SKM-1 (cell line): ENCODE data around the gene OR7G2.

Experiments
- DNase-seq: peaks from one replicate; lab custom pipeline; 2025; ENCODE audit not compliant: unreplicated experiment; lab: John Stamatoyannopoulos, UW

Gene OR7G2

DNA sequence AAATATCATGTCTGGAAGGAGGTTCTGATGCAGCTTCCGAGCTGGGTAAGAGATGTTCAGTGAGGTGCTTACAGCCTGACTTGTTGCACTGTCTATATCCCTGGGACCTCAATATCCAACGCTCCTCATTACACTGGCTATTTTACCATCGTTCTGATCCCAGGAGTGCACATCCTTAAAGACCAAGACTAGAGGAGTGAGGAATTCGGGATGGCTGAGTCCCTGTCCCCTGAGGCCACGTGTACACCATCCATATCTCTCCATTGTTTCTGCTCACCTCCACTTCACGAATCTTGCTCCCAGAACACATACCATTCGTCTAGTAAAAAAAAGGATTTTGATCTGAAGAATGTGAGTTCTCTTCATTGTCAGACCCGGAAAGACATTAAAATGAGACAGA lies at the start of gene OR7G2:
Gene OR7G2 (minus strand): TSS at position 101 of the 400 bp plus-strand sequence. CDS start 4,232 bp downstream, outside the sequence.
- DNase-seq: no peak

DNA sequence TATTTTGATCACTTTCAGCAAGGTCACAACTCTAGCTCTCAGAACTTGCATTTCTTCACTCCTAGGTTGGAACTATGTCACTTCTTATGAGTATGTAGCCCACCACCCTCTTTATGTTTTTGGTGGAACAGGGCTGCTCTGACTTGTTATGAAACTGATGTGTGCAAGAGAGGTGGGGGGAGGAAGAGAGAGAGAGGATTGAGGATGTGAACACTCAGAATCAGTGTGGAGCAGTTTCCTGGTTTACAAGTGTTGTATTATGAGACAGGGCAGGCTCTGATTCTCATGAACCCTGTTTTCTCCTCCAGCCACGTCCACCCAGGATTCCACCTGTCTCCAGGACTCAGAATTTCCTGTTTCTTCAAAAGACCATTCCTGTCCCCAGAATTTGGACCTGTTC lies 49.0 kb upstream of the OR7G2 start:
- DNase-seq: no peak

DNA sequence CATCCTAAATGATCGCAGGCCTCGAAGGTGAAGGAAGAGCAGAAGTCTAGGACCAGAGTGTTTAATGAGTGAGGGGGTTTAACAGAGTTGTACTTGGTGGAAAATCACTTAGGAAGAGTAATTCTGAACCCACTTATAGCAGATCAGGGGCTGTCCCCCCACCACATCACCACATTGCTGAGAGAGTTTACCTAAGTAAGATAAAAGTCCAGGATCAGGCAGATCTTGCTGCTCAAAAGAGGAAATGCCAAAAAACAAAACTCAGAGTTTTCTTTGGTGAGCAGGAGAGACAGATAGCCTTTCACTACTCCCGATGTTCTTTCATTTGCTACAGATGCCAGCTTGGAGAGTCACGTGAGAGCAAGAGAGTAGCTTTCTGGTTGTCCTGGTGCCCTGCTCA lies 48.3 kb upstream of the OR7G2 start:
- no peak for DNase-seq

DNA sequence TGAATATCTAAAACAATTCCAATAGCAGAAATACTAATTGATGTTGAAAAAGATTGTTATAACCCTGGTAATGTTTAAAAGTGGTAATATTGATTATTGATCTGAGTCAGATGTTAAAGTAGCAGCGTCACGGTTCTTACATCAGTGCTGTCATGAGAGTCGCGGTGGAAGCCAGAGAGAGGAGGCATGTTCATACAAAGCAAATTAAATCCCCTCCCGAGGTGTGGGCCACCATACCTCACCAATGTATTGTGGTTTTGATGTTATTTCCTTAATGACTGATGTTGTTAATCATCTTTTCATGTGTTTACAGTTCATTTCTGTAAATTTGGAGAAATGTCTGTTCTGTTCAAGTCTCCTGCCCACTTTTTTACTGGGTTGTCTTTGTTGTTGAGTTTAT lies 44.1 kb upstream of the OR7G2 start:
- no peak for DNase-seq

DNA sequence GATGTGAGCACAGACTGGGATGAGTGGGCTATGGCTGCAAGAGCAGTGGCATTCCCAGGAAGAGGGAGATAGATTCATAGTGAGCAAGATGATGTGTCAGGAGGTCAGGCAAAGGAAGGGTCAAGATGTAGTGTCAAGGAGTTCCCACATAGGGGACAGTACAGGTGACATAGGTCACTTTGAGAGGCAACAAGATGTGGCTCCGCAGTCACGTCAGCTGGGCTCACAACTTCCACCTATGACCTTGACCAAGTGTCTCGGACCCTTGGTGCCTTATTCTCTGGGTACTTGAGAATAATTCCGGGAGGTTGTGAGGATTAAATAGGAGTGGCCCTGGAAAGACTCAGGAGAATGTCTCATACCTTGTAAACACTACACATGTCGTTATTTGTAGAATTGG lies 43.4 kb upstream of the OR7G2 start:
- DNase-seq: no peak

DNA sequence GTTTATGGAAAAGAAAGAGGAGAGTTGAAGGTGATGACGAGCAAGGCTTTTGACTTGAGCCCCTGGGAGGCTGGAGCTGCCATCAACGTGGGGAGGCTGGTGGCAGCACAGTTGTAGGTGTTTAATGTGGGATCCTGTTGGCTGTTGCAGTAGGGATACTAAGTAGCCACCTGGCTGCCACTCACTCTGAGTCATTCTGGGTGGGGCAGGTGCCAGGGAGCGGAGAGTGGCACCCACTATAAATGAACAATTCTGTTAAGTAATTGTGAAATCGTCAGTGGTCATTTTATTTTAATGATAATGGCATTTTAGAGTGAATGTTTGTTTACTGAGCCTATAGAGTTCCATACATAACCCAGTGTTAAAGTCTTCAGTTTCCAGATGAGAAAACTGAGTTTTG lies 42.7 kb upstream of the OR7G2 start:
- no peak for DNase-seq

DNA sequence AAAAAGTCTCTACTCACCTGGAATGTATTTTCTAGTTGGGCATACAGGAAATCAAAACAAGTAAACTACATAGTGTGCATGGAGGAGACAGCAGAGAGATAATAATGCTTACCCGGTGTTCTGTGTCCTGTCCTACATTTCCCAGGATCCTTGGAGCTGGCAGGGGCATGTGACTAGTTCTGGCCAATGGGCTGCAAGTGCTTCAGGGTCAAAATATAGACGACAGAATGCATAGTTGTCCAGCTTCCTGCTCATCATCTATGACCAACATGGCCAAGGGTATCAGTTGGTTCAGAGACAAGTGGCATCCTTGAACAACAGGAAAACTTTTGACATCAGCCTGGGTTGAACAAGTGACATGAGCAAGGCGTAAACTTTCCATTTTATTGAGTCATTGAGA lies 41.4 kb upstream of the OR7G2 start:
- no peak for DNase-seq

DNA sequence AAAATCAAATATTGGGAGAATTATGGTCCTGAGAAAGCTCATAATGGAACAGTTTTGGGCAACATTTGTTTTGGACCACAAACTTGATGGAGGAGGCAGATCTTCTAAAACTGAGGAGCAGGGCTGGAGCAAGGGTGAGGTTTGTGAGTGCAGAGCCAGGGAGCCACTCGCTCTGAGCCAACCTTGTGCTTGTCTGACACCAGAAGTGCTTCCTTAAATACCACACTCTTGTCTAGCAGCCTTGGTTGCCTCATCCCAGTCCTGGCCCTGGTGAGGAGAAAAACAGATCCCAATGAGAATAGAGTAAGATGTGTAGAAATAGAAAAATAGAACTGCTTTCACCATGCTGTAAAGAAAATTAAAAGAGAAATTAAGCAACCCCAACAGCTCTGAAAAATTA lies 39.6 kb upstream of the OR7G2 start:
- no peak for DNase-seq

DNA sequence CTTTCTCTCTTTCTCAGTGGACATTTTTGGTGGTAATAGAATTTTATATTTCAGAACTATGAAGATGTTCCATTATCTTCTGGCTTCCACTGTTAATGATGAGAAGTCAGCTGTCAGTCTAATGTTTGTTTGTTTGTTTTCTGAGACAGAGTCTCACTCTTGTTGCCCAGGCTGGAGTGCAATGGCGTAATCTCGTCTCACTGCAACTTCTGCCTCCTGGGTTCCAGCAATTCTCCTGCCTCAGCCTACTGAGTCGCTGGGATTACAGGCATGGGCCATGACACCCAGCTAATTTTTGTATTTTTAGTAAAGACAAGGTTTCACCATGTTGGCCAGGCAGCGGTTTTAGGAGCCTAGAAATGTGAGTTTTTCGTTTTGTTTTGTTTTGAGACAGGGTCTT lies 37.6 kb upstream of the OR7G2 start:
- no peak for DNase-seq

DNA sequence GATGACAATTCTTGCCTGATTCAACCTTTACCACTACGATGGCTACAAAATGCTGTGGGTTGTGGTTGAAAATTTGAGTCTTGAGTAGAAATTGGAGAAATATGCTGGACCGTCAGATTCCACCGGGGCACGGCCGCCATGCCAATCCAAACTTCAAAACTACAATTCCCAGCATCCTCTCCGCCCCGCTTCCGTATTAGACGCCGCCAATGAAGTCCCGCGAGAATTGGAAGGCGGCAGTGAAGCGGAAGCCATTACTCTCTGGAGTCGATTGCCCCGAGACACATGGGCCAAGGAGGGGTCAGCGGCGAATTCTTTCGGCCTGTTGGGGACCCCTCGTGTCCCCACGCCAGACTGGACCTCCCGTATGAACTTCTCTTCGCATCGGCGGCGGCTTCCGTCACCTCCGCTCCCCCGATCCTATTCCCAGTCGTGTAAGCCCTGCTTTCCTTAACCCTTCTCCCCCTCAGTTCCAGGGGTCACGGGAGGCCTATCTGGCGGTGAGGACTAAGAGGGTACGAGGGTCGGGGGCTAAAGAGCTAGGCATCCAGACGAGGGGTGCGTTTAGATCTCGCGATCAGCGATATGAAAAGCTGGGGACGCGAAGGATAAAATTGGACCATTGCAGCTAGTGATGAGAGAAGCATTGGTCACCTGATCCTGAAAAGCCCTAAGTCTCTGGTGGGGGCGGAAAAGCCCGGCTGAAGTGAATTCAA lies 33.0 kb upstream of the OR7G2 start, which contains the start of gene ZNF317:
Gene ZNF317 (plus strand): TSS at position 239 of the 716 bp plus-strand sequence. CDS start 15,620 bp downstream, outside the sequence.
- peak; percentile 82 for DNase-seq

DNA sequence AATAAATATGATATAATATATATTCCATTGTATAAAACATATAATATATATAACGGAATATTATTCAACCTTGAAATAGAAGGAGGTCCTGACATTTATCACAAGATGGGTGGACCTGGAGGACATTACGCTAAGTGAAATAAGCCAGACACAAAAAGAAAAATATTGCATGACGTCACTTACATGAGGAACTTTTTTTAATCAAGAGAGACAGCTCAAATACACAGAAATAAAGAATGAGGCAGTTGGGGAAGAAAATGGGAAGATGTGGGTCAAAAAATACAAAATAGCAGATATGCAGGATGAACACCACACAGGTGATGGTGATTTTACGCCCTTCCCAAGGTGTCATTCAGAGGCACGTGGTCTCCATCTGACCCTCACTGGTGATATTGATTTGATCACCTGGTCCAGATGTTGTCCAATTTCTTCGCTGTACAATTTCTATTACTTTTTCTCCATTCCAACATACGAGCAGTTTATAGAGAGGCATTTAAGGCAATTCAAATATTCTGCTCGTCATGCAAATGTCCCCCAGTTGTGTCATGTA lies 32.4 kb upstream of the OR7G2 start:
- no peak for DNase-seq

DNA sequence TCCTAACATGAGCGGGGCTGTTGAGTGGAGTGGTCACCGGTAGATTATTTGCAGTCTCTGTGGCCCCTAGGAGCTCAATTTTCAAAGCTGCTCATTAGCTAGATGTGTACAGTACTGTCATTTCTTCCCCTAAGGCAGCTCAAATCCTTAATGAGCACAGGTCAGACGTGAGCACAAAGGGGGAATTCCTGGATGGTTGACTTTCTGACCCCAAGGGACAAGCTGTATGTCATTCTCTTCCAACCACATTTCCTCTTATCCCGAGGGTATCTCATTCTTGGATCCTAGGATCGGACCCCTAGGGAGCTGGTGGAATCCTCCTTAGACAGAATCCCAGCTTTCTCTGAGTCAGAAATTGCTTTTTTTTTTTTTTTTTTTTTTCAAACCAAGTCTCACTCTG lies 25.1 kb upstream of the OR7G2 start:
- DNase-seq: no peak

DNA sequence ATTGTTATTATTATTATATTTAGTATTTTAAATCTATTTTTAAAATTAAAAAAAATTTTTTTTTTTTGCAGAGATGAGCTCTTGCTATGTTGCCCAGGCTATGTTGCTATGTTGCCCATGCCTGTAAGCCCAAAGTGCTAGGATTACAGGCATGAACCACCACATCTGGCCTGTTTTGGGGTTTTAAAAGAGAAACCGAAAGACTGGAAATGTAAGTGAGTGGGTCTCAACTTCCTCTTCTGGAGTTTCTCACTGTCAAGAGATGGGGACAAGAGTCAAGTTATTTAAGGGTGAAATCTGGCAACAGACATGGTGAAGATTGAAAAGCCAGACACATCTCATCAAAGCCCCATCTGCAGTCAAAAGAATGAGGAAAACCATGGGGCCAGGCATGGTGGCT lies 23.7 kb upstream of the OR7G2 start:
- DNase-seq: no peak

DNA sequence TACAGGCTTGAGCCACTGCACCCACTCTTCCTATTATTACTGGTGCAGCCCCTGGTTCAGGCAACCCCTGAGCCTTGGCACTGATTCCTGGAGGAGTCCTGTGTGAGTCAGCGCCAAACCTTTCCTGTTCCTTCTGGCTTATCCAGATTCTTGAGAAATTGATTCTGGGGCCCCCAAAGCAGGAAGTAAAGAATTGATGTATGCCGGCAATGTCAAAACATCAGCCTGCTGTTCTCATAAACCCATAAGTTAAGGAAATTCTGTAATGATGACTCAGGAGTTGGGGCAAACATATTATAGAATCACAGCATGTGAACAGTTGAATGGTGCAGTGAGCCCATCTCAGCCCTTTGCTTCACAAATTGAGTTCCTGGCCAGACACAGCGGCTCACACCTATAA lies 20.9 kb upstream of the OR7G2 start:
- no peak for DNase-seq

DNA sequence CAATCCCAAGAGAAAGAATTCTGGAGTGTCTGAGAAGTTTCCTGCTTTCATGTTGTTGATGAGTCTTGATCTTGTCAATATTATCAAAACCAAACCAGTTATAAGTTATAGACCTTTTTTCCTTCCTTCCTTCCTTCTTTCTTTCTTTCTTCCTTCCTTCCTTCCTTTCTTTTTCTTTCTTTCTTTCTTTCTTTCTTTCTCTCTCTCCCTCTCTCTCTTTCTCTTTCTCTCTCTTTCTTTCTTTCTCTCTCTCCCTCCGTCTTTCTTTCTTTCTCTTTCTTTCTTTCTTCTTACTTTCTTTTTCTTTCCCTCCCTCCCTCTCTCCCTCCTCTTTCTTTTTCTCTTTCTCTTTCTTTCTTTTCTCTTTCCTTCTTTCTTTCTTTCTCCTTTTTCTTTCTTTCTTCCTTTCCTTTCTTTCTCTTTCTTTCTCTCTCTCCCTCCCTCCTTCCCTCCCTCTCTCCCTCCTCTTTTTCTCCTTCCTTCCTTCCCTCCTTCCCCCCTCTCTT lies 19.7 kb upstream of the OR7G2 start, which contains the start of gene OR7G3:
Gene OR7G3 (minus strand): TSS at position 51 of the 506 bp plus-strand sequence. CDS start 0 bp downstream, at position 51.
- no peak for DNase-seq

DNA sequence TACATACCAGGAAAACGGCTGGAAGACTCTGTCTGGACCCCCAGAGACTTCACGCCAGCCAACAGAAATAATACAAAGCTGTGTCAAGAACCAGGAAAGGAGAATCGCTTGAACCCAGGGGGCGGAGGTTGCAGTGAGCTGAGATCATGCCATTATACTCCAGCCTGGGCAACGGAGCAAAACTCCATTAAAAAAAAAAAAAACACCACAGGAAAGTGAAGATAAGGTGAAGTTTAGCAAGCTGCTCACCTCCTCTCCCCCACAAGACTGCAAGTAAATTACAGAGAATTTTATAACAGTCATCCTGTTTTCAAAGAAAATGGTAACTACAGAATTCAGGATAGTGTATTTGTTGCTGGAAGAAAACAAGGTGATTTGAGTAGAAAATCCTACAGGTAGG lies 9.3 kb upstream of the OR7G2 start:
- DNase-seq: no peak

DNA sequence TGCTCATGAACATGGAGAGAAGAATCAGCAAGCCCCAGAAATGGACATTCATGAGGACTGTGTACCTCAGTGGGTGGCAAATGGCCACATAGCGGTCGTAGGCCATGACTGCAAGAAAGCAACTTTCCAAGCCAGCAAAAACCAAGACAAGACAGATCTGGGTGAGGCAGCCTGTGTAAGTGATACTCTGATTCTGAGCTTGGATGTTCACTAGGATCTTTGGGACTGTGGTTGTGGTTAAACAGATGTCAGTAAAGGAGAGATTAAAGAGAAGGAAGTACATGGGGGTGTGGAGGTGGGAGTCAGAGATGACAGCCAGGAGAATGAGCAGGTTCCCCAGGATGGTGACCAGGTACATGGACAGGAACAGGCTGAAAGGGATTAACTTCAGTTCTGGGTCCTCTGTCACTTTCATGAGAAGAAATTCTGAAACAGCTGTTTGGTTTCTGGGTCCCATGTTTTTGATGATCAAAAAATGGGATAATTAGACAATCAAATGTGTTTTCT lies 8.1 kb upstream of the OR7G2 start, which contains the start of gene OR7G1:
Gene OR7G1 (minus strand): TSS at position 457 of the 507 bp plus-strand sequence. CDS start 0 bp downstream, at position 457.
- no peak for DNase-seq

DNA sequence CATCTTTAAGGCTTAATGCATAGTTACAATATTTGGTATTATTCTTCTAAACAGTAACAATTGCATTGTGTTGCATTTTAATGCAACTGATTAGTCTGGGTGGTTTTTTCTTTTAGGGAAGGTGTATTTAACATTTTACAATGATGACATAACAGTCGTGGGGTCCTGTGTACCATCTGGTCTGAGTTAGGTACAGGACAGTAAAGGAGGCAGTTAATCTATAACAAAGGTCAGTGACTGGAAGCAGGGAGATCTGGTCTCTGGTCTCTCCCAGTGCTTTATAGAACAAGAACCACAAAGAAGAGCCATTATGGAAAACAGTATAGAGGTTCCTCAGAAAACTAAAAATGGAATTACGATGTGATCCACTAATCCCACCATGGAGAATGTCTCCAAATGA lies 2.7 kb upstream of the OR7G2 start:
- DNase-seq: no peak

DNA sequence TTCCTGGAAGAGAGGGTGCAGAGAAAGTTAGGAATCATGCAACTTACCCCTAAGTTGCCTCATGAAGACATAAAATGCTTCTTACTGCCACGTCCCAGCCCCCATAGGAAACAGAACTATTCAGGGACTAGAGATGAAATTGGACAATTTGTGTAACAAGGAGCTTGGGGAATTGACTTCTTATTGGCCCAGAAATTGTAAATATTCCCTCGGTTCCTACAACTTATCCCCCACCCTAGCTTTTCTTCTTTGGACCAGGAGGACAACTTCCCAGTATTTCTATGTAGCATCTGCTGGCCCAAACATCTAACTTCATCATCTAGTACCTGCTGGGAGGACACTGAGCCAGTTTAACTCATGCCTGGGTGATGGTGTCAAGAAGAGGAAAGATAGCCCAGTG lies 20.5 kb downstream of the OR7G2 start, which contains the start of gene OR1M1:
Gene OR1M1 (plus strand): TSS at position 301 of the 400 bp plus-strand sequence. CDS start 6,184 bp downstream, outside the sequence.
- no peak for DNase-seq

DNA sequence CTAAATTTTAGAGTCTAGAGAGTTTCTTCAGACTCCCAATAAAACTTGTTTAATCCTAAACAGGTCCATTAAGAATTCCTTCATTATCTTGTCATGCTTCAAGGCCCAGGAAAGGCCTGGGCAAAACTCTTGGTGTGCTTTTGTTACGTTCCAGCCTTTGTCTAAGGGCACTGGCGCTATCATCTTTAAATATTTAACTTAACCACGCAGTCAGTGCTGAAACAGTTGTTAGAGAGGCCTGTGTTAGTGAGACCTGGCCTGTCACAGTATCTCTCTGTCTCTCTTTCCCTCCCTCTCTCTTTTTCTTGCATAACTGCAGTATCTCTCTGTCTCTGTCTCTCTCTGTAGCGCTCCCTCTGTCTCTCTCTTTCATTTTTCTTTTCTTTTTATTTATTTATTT lies 28.6 kb downstream of the OR7G2 start:
- DNase-seq: no peak

DNA sequence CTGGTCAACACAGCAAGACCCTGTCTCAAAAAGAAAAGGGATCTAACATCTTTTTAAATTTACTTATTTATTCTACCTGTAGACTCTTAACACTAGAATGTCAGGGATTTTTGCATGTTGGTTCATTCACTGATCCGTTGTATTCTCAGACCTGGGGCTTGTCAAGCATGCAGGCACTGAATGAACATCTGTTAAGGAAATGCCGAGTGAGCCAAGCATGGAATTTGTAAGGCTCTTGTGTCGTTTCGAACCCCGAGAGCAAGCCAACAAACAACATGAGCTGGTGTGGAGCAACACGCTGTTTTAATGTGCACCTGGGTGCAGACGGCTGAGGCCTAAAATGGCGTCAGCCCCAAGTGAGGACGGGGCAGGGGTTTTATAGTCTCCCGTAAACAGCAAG lies 30.4 kb downstream of the OR7G2 start:
- DNase-seq: no peak
